CD4-positive, alpha-beta T cell (primary cell): ENCODE results near the gene ABLIM2. TPM values are rescaled to one million over a fixed set of nuclear protein-coding genes. Genes with fewer than 3 reads are reported as not detected.

ENCODE experiments used
- microRNA-seq: library from miRNA; unstranded; fragments of <30 nt; microRNA quantifications from one replicate; pipeline ENCODE4 v1.2.0, GENCODE V29; 2021; ENCODE audit warnings: borderline microRNAs expressed, borderline replicate concordance
- total RNA-seq, 174 experiments: library from RNA in 2 of 174; stranded (reverse) in 2 of 174; gene quantifications; one replicate each; pipeline ENCODE4 v1.2.3 and lab custom pipeline; 2021 to 2026

ABLIM2 gene
- total RNA-seq, 2 experiments from 2014 or later = 2.5 to 2.7 TPM

Small RNA genes lying within 50 kb of the gene (microRNA-seq; reads per million reads assigned to microRNA genes)
- gene MIR95 = 476 reads per million, percentile 80 among the genes with 10 or more reads in this experiment

Other genes starting within 250 kb of the ABLIM2 start
- gene AFAP1, start 219.0 kb downstream of the ABLIM2 start, total RNA-seq = 10 to 100 TPM in 1 of 2 experiments, 1 to 10 TPM in 1; 9.8 to 10.9 TPM
- 100 to 1,000 TPM; 119 to 127 TPM for gene SH3TC1, start 40.5 kb upstream of the ABLIM2 start, total RNA-seq
- not detected for gene HTRA3, start 110.9 kb upstream of the ABLIM2 start, total RNA-seq